Right cardiac atrium (tissue), 5 donors: ENCODE measurements around the gene NUDT16. TPM values are rescaled to one million over a fixed set of nuclear protein-coding genes. Genes with fewer than 3 reads are reported as not detected.
A peak's percentile ranks its signal among the peaks of the same experiment; 100 is the strongest.

ENCODE experiments used
- ATAC-seq, 2 donors: fragments of 200-7000 bp; cut with Tn5 transposase; one replicate each; pipeline versions ENCODE4 v1.8.0 to v1.9.1; 2020; ENCODE audit warnings: moderate library complexity in 2 of 2, mild to moderate bottlenecking in 1 of 2
- DNase-seq, 3 donors: peaks; one replicate each; pipeline ENCODE4 v3.0.0-alpha.2; 2020
- H3K27ac ChIP-seq: one replicate; pipeline ENCODE4 v1.5.1; 2013; ENCODE audit warnings: mild to moderate bottlenecking, low read length, control low read depth, moderate library complexity
- H3K27me3 ChIP-seq: one replicate; pipeline ENCODE4 v1.6.1; 2013; ENCODE audit not compliant: control insufficient read depth, insufficient read depth
- H3K4me1 ChIP-seq: one replicate; pipeline ENCODE4 v1.6.1; 2013; ENCODE audit warnings: low read length; ENCODE audit not compliant: control insufficient read depth, insufficient read depth
- H3K4me3 ChIP-seq: one replicate; pipeline ENCODE4 v1.5.1; 2013; ENCODE audit warnings: low read length, control low read depth
- H3K9me3 ChIP-seq: one replicate; pipeline ENCODE4 v1.6.1; 2013; ENCODE audit warnings: low read length; ENCODE audit not compliant: control insufficient read depth
- WGBS: extraction: QIAGEN DNeasy Blood & Tissue Kit; methylation state at CpG from one replicate; pipeline ENCODE4 v1.1.7; 2013; 5-methylcytosine and 5-hydroxymethylcytosine counted together
- intact Hi-C, 4 donors: fragments of 100-400 bp; cut with DNase I; formaldehyde crosslinking; loops; one replicate each; pipeline versions ENCODE4 v1.11.0 to v1.14.0; 2022 to 2023
- long read RNA-seq, 4 donors: library from polyadenylated mRNA; unstranded; transcript quantifications; one replicate each; pipeline ENCODE4 v2.0.0, GENCODE V29; 2020 to 2021
- polyA plus RNA-seq: library from polyadenylated mRNA; stranded (reverse); fragments of 200-250 nt; gene quantifications from one replicate; pipeline ENCODE4 v1.2.3, GENCODE V29; 2013
- total RNA-seq, 4 donors: library from RNA; stranded (reverse); fragmentation: NEBNext Ultra II Directional; extraction: Animal tissue kit (Norgen Biotek cat#: 25700); gene quantifications; one replicate each; pipeline ENCODE4 v1.2.1, GENCODE V29; 2021
- donor health status: healthy with polysubstance abuse.
- donor health status: DM: no; HTN: yes; CAD: no.
- donor health status: DM: no; HTN: no; CAD: no.
- donor health status: DM: no; HTN: yes; CAD: no; lungs with severe emphysema.
- donor health status: DM: yes; HTN: yes; CAD: no.

NUDT16 gene
- total RNA-seq (10 to 100 TPM; 22.5 to 35.4 (median 26.2) TPM), polyA plus RNA-seq (23.6 TPM)
- long read RNA-seq, donor 1, full-length matches to known transcripts, result 9 of 18 reads
- long read RNA-seq, donor 1, partial matches to known transcripts, result 4 of 18 reads
- long read RNA-seq, donor 1, other reads (novel, unspliced or antisense), result 5 of 18 reads
- long read RNA-seq, donor 2, full-length matches to known transcripts, result 8 of 13 reads
- long read RNA-seq, donor 2, partial matches to known transcripts, result 3 of 13 reads
- long read RNA-seq, donor 2, other reads (novel, unspliced or antisense), result 2 of 13 reads
- long read RNA-seq, donor 3, full-length matches to known transcripts, result 27 of 43 reads
- long read RNA-seq, donor 3, partial matches to known transcripts, result 4 of 43 reads
- long read RNA-seq, donor 3, other reads (novel, unspliced or antisense), result 12 of 43 reads
- long read RNA-seq, donor 4, full-length matches to known transcripts, result 10 of 20 reads
- long read RNA-seq, donor 4, partial matches to known transcripts, result 3 of 20 reads
- long read RNA-seq, donor 4, other reads (novel, unspliced or antisense), result 7 of 20 reads

- Histone ChIP-seq H3K4me1 (peaks cover 30% of the 10 kb centered on the region), H3K4me3 (peak within 1 kb of the TSS; percentile 67), H3K27ac (peak within 1 kb of the TSS; percentile 92), H3K9me3 (no peaks in the 10 kb centered on the region), H3K27me3 (no peaks in the 10 kb centered on the region)
- DNase-seq, result peak; percentile 100
- intact Hi-C loops, result loop anchor here in 1 of 4 donors (10.0 kb wide), 1 partner anchor 123 kb away; the partner anchor contains the start of gene MRPL3
- peak; percentile 99 for ATAC-seq
- WGBS, result under 1% methylated on average over 73 of the region's 73 CpGs
These were observed at the start of gene NUDT16 for GRCh38 chr3:131381445-131382291. TSS of gene NUDT16 (plus strand) at chr3:131381774. CDS start at chr3:131381805, 31 bp downstream.

- Histone ChIP-seq H3K27me3 (no peaks in the 10 kb centered on the region), H3K9me3 (no peaks in the 10 kb centered on the region), H3K4me1 (peaks cover 3% of the 10 kb centered on the region), H3K4me3 (no peak overlapping the region), H3K27ac (no peak overlapping the region)
- 63% methylated on average over 3 of the region's 3 CpGs for WGBS
- no peak for DNase-seq
- intact Hi-C loops, result no loop called here
- no peak for ATAC-seq
These were observed 42.5 kb upstream of the NUDT16 start for GRCh38 chr3:131338948-131339640.

- 95% methylated on average over 2 of the region's 2 CpGs for WGBS
- ATAC-seq (no peak), DNase-seq (no peak)
- intact Hi-C loops, result no loop called here
- H3K27ac ChIP-seq, result no peak overlapping the region
- no peaks in the 10 kb centered on the region for H3K27me3 ChIP-seq
- no peak overlapping the region for H3K4me3 ChIP-seq
- H3K9me3 ChIP-seq, result no peaks in the 10 kb centered on the region
- peaks cover 3% of the 10 kb centered on the region for H3K4me1 ChIP-seq
These were observed 39.8 kb upstream of the NUDT16 start for GRCh38 chr3:131341761-131342160.

GRCh38 chr3:131348911-131349310 lies 32.7 kb upstream of the NUDT16 start:
- ATAC-seq (no peak), DNase-seq (no peak)
- 63% methylated on average over 2 of the region's 2 CpGs for WGBS
- peaks cover 2% of the 10 kb centered on the region for H3K9me3 ChIP-seq
- H3K4me3 ChIP-seq, result no peak overlapping the region
- intact Hi-C loops, result no loop called here
- H3K4me1 ChIP-seq, result peaks cover 2% of the 10 kb centered on the region
- H3K27ac ChIP-seq, result no peak overlapping the region
- H3K27me3 ChIP-seq, result no peaks in the 10 kb centered on the region

GRCh38 chr3:131349454-131349853 lies 32.1 kb upstream of the NUDT16 start:
- intact Hi-C loops, result no loop called here
- DNase-seq (peak in 1 of 3 donors; percentile 43), ATAC-seq (peak; percentile 58 to 64)
- H3K27me3 ChIP-seq, result no peaks in the 10 kb centered on the region
- H3K4me3 ChIP-seq, result no peak overlapping the region
- no peak overlapping the region for H3K27ac ChIP-seq
- peaks cover 2% of the 10 kb centered on the region for H3K9me3 ChIP-seq
- 68% methylated on average over 5 of the region's 5 CpGs for WGBS
- H3K4me1 ChIP-seq, result peaks cover 2% of the 10 kb centered on the region

GRCh38 chr3:131349946-131350347 lies 31.6 kb upstream of the NUDT16 start:
- ATAC-seq, result peak; percentile 70 to 75
- no peak overlapping the region for H3K4me3 ChIP-seq
- intact Hi-C loops, result no loop called here
- H3K27me3 ChIP-seq, result no peaks in the 10 kb centered on the region
- peak in 1 of 3 donors; percentile 47 for DNase-seq
- H3K4me1 ChIP-seq, result peaks cover 2% of the 10 kb centered on the region
- H3K9me3 ChIP-seq, result peaks cover 2% of the 10 kb centered on the region
- 55% methylated on average over 4 of the region's 4 CpGs for WGBS
- peak overlapping the region; percentile 99 for H3K27ac ChIP-seq

- 91% methylated on average over 1 of the region's 1 CpG for WGBS
- DNase-seq (no peak), ATAC-seq (no peak)
- Histone ChIP-seq H3K4me1 (peaks cover 2% of the 10 kb centered on the region), H3K27ac (no peak overlapping the region), H3K9me3 (peaks cover 2% of the 10 kb centered on the region), H3K27me3 (no peaks in the 10 kb centered on the region), H3K4me3 (no peak overlapping the region)
- intact Hi-C loops, result no loop called here
These were observed 31.1 kb upstream of the NUDT16 start for GRCh38 chr3:131350506-131350905.

GRCh38 chr3:131353016-131353877 lies 28.3 kb upstream of the NUDT16 start:
- peaks cover 2% of the 10 kb centered on the region for H3K9me3 ChIP-seq
- no peaks in the 10 kb centered on the region for H3K27me3 ChIP-seq
- peak overlapping the region; percentile 64 for H3K27ac ChIP-seq
- peaks cover 2% of the 10 kb centered on the region for H3K4me1 ChIP-seq
- no peak for DNase-seq
- ATAC-seq, result no peak
- WGBS, result 60% methylated on average over 2 of the region's 2 CpGs
- no peak overlapping the region for H3K4me3 ChIP-seq
- intact Hi-C loops, result no loop called here

- peaks cover 2% of the 10 kb centered on the region for H3K9me3 ChIP-seq
- H3K27ac ChIP-seq, result peak overlapping the region; percentile 64
- DNase-seq (no peak), ATAC-seq (no peak)
- peaks cover 2% of the 10 kb centered on the region for H3K4me1 ChIP-seq
- WGBS, result 50% methylated on average over 2 of the region's 2 CpGs
- intact Hi-C loops, result no loop called here
- H3K27me3 ChIP-seq, result no peaks in the 10 kb centered on the region
- H3K4me3 ChIP-seq, result no peak overlapping the region
These were observed 27.6 kb upstream of the NUDT16 start for GRCh38 chr3:131353986-131354385.
